HL-60/S4 (cell line): ENCODE results near the gene SRGAP2B.
"Not testable (repeated sequence)": the region's sequence is repeated elsewhere in the genome, so short reads cannot be mapped to it uniquely, and the experiment has no call there.

Experiments used
- in situ Hi-C: fragments of 300-500 bp; cut with MboI; formaldehyde crosslinking; loops from 2 replicates; pipeline ENCODE4 v1.14.3; 2022; ENCODE audit warnings: low sequenced_read_pairs

SRGAP2B gene

GRCh38 chr1:145047553-145047952 is 47.6 kb downstream of the SRGAP2B start:
- in situ Hi-C loops = not testable (repeated sequence)

- in situ Hi-C loops = not testable (repeated sequence)
These were observed 49.4 kb downstream of the SRGAP2B start for GRCh38 chr1:145045571-145046273.

- in situ Hi-C loops = not testable (repeated sequence)
These were observed 53.6 kb downstream of the SRGAP2B start for GRCh38 chr1:145041519-145041918.

- in situ Hi-C loops = not testable (repeated sequence)
These were observed 59.1 kb downstream of the SRGAP2B start for GRCh38 chr1:145036019-145036418.

- in situ Hi-C loops = not testable (repeated sequence)
These were observed 61.6 kb downstream of the SRGAP2B start for GRCh38 chr1:145033523-145033922.

GRCh38 chr1:145027251-145027650 is 67.9 kb downstream of the SRGAP2B start:
- in situ Hi-C loops = not testable (repeated sequence)

- in situ Hi-C loops = not testable (repeated sequence)
These were observed 69.8 kb downstream of the SRGAP2B start for GRCh38 chr1:145025286-145025685.

- in situ Hi-C loops = not testable (repeated sequence)
These were observed 72.9 kb downstream of the SRGAP2B start for GRCh38 chr1:145022259-145022658.

- in situ Hi-C loops = not testable (repeated sequence)
These were observed 73.4 kb downstream of the SRGAP2B start for GRCh38 chr1:145021749-145022148.

- in situ Hi-C loops = not testable (repeated sequence)
These were observed 75.4 kb downstream of the SRGAP2B start for GRCh38 chr1:145019709-145020108.

- in situ Hi-C loops = not testable (repeated sequence)
These were observed 77.4 kb downstream of the SRGAP2B start for GRCh38 chr1:145017725-145018124.

GRCh38 chr1:145016492-145016862 is 78.7 kb downstream of the SRGAP2B start:
- in situ Hi-C loops = not testable (repeated sequence)

GRCh38 chr1:145015744-145016491 is 79.2 kb downstream of the SRGAP2B start:
- in situ Hi-C loops = not testable (repeated sequence)

- in situ Hi-C loops = not testable (repeated sequence)
These were observed 81.8 kb downstream of the SRGAP2B start for GRCh38 chr1:145013353-145013752.

- in situ Hi-C loops = not testable (repeated sequence)
These were observed 83.3 kb downstream of the SRGAP2B start for GRCh38 chr1:145011811-145012210.

GRCh38 chr1:145010580-145010979 is 84.5 kb downstream of the SRGAP2B start:
- in situ Hi-C loops = not testable (repeated sequence)

- in situ Hi-C loops = not testable (repeated sequence)
These were observed 85.2 kb downstream of the SRGAP2B start for GRCh38 chr1:145009928-145010327.

GRCh38 chr1:145008388-145008787 is 86.7 kb downstream of the SRGAP2B start:
- in situ Hi-C loops = not testable (repeated sequence)

- in situ Hi-C loops = not testable (repeated sequence)
These were observed 90.0 kb downstream of the SRGAP2B start for GRCh38 chr1:145005142-145005541.

GRCh38 chr1:145001381-145001780 is 93.7 kb downstream of the SRGAP2B start:
- in situ Hi-C loops = not testable (repeated sequence)

GRCh38 chr1:145000743-145001326 is 94.3 kb downstream of the SRGAP2B start:
- in situ Hi-C loops = not testable (repeated sequence)
